Skeletal muscle cell (primary cell): ENCODE data around the gene GRIA4.
"Not testable (repeated sequence)": the region's sequence is repeated elsewhere in the genome, so short reads cannot be mapped to it uniquely, and the experiment has no call there.

Source experiments
- DNase-seq: peaks from one replicate; pipeline ENCODE4 v3.0.0-alpha.2; 2010; ENCODE audit warnings: low read depth
- H3K4me3 ChIP-seq: 2 replicates; pipeline ENCODE4 v1.5.1; 2011; ENCODE audit warnings: low read depth, mild to moderate bottlenecking, control low read depth, low read length, moderate library complexity

The GRIA4 gene

DNA sequence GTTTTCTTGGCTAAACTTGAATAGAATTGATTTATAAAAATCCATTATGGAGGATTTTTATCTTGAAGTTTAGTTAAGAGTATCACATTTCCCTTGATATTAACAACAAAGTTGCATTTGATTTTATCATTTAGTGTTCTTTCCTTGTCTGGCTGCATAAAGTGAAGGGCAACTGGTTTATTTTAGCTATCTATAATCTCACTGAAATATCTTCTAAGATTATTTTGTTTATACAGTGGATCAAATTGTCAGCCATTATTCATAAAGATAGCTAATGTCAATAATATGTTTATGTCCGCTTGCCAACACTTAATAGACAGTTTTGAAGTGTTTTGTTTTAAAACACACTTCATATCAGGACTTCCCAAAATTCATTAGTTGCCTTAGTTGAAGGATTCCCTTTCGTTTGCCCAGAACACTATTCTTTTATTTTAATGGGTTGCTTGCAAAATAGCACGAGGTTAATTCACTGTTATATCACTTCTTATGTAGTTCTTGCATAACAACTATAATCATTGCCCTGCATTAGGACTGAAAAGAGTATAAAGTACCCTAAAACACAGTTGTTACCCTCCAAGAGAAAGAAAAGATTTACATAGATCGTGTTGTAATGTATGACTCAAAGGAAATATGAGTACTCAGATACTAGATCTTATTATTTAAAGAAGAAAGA, 339.2 kb downstream of the GRIA4 start:
- no peak for DNase-seq
- H3K4me3 ChIP-seq = no peak overlapping the region

DNA sequence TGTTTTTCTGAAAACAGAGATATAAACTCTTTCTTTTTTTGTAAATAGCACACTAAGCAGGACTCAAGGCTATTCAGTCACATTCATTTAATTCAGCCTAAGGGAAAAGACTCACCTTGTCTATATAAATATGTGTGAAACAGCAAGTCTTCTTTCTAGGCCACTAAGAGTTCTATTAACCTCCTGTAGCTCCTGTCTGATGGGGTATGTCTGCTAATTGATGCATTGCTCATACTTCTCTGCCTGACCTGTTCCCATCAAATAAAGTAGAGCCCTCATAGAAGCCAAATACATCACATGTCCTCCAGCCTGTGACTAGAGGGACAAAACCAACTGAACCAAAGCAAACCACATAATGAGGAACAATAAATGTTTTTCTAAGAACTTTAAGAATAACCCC, 344.0 kb downstream of the GRIA4 start:
- no peak for DNase-seq
- H3K4me3 ChIP-seq = no peak overlapping the region

DNA sequence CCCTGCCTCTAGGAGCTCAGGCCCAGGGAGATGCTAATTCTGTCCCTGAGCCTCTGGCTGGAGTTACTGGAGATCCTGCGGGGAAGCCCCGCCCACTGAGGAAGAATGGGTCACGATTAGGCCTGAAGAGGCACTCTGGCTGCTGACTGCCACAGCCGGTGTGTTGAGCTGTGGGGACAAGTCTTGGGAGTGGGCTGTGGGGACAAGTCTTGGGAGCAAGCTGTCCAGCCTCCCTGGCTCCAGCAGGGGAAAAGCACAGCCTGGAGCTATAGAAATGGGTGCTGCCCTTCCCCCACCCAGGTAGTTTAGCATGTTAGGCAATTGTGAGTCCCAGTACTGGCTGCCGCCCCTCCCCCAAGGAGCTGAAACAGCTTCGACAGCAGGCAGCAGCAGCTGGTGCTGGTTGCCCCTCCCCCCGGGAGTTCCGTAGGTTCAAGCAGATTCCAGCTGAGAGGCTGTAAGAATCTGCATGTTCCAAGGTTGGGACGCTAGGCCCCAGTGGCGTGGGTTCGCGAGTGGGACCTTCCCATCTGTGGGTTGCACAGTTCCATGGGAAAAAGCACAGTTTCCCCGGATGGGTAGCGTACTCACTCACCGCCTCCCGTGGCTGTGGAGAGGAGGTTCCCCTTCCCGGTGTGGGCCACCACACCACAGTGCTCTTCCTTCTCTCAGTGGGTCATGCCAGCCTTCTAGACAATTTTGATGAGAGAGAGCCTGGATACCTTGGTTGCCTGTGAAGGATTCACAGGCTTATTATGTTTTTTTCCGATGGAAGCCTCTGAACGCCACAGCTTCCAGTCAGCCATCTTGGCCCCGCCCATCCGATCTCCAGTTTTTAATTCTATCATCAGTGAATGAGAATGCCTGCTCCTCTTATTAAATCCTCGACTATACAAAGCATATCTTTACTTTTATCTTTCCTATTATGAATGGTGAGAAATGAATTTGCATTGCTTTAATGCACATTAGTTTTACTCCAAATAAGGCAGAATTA, 350.7 kb downstream of the GRIA4 start:
- no peak overlapping the region for H3K4me3 ChIP-seq
- no peak for DNase-seq

DNA sequence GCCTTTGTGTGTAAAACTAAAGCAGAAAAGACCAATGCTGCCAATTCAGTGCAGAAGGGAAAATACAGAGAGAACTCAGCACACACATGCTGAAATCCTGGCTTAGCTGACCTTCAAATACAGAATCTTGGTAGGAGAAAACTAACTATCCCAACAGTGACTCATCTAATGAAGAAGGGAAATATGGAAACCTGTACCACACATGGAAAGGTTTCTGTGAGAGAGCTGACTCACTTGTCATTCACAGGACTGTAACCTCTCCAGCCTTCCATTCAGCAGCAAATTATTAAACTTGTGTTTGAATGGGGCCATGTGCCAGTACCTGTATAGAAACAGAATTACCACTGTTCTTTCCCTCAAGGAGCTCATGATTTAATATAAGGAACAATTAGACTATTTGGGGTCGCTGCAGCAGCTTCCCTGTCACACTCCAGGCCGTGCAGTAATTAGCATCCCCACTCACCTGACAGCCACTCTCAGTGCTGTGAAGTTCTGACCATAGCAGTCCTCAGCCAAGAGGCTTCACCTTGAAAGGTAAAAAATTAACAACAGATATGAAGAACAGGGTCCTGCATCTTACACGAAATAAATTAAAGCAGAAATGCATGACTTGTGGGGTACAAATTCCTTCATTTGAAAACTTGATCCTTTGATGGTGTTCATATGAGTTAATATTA, 358.3 kb downstream of the GRIA4 start:
- DNase-seq = peak; percentile 12
- no peak overlapping the region for H3K4me3 ChIP-seq

DNA sequence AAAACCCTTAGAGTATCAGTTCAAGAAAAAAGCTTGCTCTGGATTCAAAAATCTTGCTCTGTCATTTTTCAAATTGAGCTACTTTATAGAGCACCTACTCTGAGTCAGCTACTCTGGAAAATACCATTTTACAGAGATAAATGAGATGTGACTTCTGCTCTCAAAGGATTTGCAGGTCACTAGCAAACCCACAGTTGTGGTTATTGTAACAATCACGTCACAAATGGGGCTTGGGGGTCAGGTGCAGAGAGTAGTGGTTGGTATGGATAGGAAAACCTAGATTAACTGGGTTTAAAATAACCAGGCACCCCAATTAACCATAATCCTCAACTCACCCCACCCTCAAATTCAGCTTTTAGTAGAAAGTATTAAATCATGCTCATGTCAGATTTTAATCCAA, 359.9 kb downstream of the GRIA4 start:
- H3K4me3 ChIP-seq = no peak overlapping the region
- DNase-seq = no peak

DNA sequence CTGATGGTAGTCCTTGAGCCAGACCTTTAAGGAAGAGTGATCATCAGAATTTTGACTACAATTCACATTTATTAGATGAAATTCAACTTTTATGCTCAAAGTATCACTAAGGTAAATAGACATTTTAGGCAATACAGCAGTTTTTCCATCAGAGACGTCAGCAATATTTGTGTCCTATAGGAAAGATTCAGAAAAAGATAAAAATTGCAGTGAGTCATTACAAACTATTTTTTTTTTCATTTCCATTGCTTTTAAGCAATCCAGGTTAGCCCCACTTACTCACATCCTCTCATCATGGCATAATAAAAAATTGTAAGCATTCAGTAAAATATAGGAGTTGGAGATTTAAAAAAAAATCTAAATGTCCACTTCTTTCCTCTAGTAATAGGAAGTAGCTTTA, 365.3 kb downstream of the GRIA4 start:
- peak; percentile 9 for DNase-seq
- H3K4me3 ChIP-seq = no peak overlapping the region

DNA sequence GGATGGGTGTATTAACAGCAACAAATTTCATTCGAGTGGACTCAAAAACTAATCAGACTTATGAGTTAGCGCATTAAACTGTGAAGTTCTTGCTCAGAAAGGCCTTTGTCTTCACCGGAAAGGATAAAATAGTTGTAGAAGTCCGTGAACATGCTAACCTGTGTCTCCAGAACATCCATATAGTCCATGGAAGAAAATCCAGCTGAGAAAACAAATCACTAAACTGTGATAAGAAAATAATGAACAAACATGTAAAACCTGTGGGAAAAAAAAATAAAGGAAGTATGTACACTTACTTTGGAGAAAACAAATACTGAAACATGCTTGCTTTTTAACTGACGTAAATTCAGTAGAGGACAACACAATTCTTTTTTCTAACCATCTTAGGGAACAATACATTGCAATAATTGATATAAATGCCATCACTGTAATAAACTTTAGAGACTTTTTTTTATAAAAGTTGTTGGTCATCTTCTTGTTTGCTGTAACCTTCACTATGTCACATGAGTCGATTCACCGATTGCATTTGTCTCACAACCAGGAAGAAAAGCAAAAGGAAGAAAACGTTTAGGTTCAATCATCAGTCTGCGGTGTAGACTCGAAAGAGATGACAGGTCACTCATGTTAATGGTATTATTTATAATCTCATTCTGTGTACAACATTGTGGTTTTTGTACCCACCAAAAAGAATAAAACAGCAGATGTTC, 370.3 kb downstream of the GRIA4 start:
- no peak overlapping the region for H3K4me3 ChIP-seq

DNA sequence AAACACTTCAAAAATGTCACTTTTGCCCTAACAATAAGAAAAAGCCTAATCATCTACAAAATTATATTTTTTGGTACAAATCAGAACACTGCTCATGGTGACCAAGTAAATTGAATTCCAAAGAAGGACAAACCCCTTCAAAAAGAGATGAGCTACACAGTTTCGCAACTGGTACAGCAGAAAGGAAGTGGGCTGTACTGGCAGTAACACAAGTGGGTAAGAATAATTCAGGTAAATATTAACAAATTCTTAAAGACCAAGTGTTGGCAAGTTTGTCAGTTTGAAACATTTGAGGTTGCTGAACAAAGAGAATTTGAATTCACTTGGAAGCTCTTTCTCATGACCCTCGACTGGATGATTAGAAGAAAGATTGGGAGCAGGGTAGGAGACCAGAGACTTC, 376.7 kb downstream of the GRIA4 start:
- DNase-seq = no peak
- H3K4me3 ChIP-seq = no peak overlapping the region

More for the DNA sequence above, 370.3 kb downstream of the GRIA4 start:
- no peak for DNase-seq

DNA sequence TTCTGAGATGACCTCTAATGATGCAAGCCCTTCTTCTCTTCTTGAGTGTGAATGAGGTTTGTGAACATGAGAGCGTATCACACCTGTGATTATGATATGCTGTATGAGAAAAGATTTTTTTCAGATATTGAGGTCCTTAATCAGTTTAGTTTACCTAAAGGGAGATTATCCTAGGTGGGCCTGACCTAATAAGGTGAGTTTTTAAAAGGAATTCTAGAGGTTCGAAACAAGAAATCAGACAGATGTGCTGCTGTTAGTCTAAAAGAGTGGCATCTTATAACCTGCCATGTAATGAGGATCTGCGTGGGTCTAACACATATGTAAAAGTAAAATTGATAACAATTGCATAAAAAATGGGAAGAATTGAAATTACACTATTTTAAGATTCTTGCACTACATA, 378.3 kb downstream of the GRIA4 start:
- H3K4me3 ChIP-seq = no peak overlapping the region
- DNase-seq = no peak

DNA sequence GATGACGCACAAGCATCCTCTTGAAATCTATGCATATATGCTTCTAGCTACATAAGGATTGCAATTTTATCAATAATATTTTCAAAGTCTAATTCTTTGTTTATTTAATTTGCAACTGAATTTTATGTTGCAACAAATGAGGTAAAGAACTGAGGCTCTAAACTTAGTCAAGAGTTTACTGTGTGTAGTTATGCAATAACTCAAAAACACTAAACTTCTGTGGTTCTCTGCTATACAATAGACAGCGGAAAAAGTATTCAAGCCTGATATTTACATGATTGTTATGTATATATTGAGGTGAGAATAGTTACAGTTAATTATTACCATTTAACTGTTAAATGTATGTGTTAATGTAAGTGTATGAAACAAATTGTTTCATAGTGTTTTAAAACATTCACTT, 379.3 kb downstream of the GRIA4 start:
- H3K4me3 ChIP-seq = no peak overlapping the region
- DNase-seq = no peak

DNA sequence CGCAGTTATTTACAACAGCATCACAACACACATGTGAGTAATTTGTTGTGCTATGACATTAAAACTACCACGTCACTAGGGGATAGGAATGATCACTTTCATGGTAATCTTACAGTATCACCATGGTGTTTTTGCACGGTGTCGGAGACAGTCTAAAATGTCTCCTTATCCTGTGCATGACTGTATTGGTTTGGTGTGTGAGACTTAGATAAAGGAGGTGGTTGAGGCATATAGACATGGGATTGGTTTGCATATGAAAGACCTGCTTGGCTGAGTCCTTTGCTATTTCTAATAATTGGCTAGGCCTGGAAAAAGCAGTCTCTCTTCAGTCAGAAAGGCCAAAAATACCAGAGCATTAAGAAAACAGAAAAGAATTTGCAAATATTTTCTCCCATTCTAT, 382.0 kb downstream of the GRIA4 start:
- DNase-seq = no peak
- H3K4me3 ChIP-seq = no peak overlapping the region

DNA sequence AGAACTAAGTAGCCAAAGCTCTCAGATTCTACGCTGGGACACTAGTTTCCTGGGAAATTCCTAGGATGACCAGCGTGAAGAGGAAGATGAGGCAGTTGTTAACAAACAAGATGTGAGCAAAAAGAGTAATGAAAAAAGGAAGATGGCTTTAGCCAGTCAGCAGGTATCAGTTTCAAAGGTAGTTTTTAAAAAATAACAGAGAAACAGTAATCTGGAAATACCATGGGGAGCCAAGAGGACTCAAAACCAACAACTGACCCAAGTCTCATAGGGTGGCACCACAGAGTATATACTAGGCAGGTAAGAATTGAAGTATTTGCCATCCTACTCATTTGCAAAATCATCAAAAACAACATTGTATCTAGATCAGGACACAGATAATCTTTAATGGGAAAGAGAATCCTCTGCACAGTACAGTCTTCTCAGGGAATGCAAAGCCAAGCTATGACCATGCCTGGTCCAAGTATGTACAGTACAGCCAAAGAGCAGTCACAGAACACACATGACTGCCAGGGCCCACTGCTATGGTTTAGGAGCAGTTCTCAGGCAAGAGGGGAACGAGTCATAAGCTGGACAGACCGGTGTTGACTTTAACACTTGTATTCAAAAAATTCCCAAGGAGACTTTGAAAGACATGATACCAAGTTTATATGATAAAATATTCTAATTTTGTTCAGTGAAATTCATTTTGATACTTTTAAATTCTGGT, 391.6 kb downstream of the GRIA4 start:
- DNase-seq = no peak
- no peak overlapping the region for H3K4me3 ChIP-seq

DNA sequence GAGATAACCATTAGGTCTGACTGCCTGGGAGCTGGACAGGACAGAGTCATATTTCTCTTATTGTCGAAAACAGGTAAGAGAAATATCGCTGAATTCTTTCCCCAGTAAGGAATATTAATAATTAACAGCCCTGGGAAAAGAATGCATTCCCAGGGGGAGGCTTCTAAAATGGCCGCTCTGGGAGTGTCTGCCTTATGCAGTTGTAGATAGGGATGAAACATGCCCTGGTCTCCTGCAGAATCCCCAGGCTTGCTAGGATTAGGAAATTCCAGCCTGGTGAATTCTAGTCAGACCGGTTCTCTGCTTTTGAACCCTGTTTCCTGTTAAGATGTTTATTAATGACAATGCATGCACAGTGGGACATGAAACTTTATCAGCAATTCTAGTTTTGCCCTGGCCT, 393.2 kb downstream of the GRIA4 start:
- not testable (repeated sequence) for DNase-seq, H3K4me3 ChIP-seq

DNA sequence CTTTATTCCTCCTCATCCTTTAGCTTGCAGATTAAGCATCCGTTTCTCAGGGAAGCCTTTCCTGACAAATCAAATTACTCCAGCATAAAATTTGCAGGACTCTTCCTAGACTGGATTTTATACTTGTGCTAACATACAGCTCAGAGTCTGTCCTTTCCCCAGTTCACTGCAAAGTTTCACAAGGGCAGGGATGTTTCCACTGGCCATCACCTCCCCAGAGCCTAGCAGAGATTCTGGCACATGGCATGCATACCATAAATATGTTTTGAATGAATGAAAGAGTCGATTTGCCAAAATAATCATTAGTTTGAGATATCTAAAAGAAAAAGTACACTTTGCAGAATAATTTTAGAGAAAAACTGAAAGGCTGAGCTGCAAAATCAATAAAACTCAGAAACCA, 401.6 kb downstream of the GRIA4 start:
- no peak overlapping the region for H3K4me3 ChIP-seq
- no peak for DNase-seq

DNA sequence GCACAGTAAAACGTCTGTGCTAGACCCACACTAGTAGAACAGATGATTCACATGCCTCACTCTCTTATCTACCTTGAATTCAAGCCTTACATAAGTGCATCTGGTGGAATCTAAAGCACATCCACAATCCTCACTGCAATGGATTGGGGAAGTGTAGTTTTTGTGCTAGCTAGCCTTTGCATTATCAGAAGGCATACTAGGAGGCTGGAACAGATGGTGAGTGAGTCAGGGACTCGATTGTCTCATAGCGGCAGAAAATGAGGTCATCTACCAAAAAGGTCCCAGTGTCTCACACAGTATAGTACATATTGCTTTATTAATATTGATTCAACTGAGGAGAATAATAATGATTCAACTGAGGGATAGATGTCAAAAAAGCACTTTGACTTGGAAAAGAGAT, 402.9 kb downstream of the GRIA4 start:
- DNase-seq = peak; percentile 40
- H3K4me3 ChIP-seq = no peak overlapping the region

DNA sequence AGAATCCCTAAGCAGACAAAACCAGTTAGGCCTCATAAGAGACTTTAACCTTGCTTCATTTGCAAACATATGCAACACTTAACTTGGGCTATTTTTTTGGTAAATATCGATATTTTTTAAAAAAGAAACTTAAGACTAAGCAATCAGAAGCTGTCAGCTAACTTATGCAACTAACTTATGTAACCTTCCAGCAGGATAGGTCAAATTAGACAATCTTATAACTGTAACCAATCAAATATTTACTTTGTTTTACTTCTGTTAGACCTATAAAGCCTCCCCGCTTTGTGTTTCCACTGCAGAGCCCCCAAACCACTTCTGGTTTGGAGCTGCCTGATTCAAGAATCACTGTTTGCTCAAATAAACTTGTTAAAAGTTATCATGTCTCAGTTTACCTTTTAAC, 404.2 kb downstream of the GRIA4 start:
- H3K4me3 ChIP-seq = no peak overlapping the region
- no peak for DNase-seq

DNA sequence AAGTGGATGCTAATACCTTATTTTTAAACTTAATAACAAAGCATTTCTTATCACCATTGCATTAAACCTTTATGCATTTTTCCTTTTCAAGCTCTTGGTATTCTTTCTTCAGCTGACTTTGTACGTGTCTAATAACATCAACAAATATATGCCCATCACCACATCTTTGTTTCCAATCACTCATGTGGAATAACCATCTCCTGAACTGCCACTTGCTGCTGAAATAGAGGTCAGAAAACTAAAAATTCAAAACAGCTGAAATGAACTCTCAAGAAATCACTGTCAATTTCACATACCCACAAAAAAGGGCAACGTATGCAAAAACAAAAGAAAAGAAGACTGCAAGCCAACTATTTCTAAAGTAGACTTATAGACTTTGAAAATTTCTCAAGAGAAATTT, 404.7 kb downstream of the GRIA4 start:
- H3K4me3 ChIP-seq = no peak overlapping the region
- DNase-seq = no peak

DNA sequence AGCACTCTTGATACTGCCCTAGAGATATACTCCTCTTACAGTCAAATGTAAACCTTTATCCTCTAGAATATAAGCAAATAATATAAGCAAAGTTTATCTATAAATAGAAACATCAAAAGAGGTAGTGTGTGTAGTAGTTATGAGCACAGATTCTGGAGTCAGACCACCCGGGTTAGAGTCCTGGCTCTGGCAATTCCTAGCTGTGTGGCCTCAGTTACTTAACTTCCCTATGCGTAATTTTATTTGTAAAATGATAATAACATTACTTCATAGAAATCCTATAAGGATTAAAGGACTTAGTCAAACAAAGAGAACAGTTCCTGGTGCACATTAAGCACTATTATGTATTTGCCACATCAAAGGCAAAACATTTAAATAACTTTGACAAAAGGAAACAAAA, 405.2 kb downstream of the GRIA4 start:
- H3K4me3 ChIP-seq = no peak overlapping the region
- DNase-seq = no peak

DNA sequence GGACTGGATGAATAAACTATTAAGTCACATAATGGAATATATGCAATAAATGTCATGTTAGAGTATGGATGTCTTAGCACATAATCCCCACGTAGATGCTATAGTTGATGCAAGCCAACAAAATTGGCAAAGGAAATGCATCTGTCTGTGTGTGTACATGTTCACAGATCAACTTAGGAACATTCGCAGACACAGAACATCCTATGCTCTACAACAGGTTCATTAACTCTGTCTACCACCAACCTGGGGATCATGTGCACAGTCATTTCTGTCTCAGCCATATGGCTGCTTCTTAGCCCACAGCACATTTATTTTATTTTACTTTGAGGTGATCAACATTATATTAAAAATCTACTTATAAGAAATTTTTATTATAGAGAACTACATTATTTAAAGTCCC, 407.2 kb downstream of the GRIA4 start:
- no peak for DNase-seq
- no peak overlapping the region for H3K4me3 ChIP-seq
